GM18520 (cell line): Measurements from ENCODE around the gene MARCHF5.
"Not testable (repeated sequence)": the region's sequence is repeated elsewhere in the genome, so short reads cannot be mapped to it uniquely, and the experiment has no call there.

ENCODE experiments used
- ATAC-seq: cut with Tn5 transposase; IDR thresholded peaks from one replicate; pipeline ENCODE4 v1.9.1; 2021; ENCODE audit not compliant: unreplicated experiment

The MARCHF5 gene

GRCh38 chr10:92304061-92304460, 13.1 kb downstream of the MARCHF5 start:
- no peak for ATAC-seq

- ATAC-seq = no peak
Measured at GRCh38 chr10:92305133-92306072, 14.4 kb downstream of the MARCHF5 start.

- no peak for ATAC-seq
Measured at GRCh38 chr10:92309272-92309671, 18.3 kb downstream of the MARCHF5 start.

- no peak for ATAC-seq
Measured at GRCh38 chr10:92313750-92314149, 22.8 kb downstream of the MARCHF5 start.

GRCh38 chr10:92316610-92317009, 25.6 kb downstream of the MARCHF5 start:
- ATAC-seq = no peak

GRCh38 chr10:92323079-92323478, 32.1 kb downstream of the MARCHF5 start:
- no peak for ATAC-seq

- no peak for ATAC-seq
Measured at GRCh38 chr10:92327445-92328433, 36.8 kb downstream of the MARCHF5 start.

- ATAC-seq = no peak
Measured at GRCh38 chr10:92328993-92329392, 38.0 kb downstream of the MARCHF5 start.

- ATAC-seq = not testable (repeated sequence)
Measured at GRCh38 chr10:92329927-92330326, 39.0 kb downstream of the MARCHF5 start.

GRCh38 chr10:92342796-92343195, 51.8 kb downstream of the MARCHF5 start:
- ATAC-seq = no peak

- not testable (repeated sequence) for ATAC-seq
Measured at GRCh38 chr10:92345575-92345974, 54.6 kb downstream of the MARCHF5 start.

GRCh38 chr10:92347035-92347676, 56.2 kb downstream of the MARCHF5 start:
- ATAC-seq = not testable (repeated sequence)

- no peak for ATAC-seq
Measured at GRCh38 chr10:92350411-92350810, 59.4 kb downstream of the MARCHF5 start.

GRCh38 chr10:92354587-92354986, 63.6 kb downstream of the MARCHF5 start:
- no peak for ATAC-seq

- no peak for ATAC-seq
Measured at GRCh38 chr10:92356041-92356440, 65.1 kb downstream of the MARCHF5 start.

- ATAC-seq = no peak
Measured at GRCh38 chr10:92363498-92363897, 72.5 kb downstream of the MARCHF5 start.

GRCh38 chr10:92366412-92367021, 75.5 kb downstream of the MARCHF5 start:
- no peak for ATAC-seq

GRCh38 chr10:92377962-92378361, 87.0 kb downstream of the MARCHF5 start:
- ATAC-seq = no peak

GRCh38 chr10:92381543-92381954, 90.6 kb downstream of the MARCHF5 start:
- ATAC-seq = no peak

- no peak for ATAC-seq
Measured at GRCh38 chr10:92382631-92383030, 91.7 kb downstream of the MARCHF5 start.

- no peak for ATAC-seq
Measured at GRCh38 chr10:92384741-92385140, 93.8 kb downstream of the MARCHF5 start.
